HG03139 (cell line): ENCODE results near the gene MAP3K4.

Experiments
- ATAC-seq: cut with Tn5 transposase; IDR thresholded peaks from one replicate; pipeline ENCODE4 v1.9.1; 2021; ENCODE audit not compliant: unreplicated experiment

The MAP3K4 gene

GRCh38 chr6:160991406-160992060 is at the start of gene MAP3K4:
Gene MAP3K4 (plus strand): TSS chr6:160991769. CDS start chr6:160991932, 163 bp downstream.
- peak; percentile 57 for ATAC-seq

GRCh38 chr6:160943997-160944396 is 47.6 kb upstream of the MAP3K4 start:
- ATAC-seq: no peak

GRCh38 chr6:160945516-160946177 is 45.9 kb upstream of the MAP3K4 start:
- ATAC-seq: no peak

GRCh38 chr6:160949531-160949930 is 42.0 kb upstream of the MAP3K4 start:
- ATAC-seq: no peak

- ATAC-seq: no peak
These were observed 41.1 kb upstream of the MAP3K4 start for GRCh38 chr6:160950507-160950906.

- ATAC-seq: no peak
These were observed 40.2 kb upstream of the MAP3K4 start for GRCh38 chr6:160951187-160952030.

GRCh38 chr6:160952633-160953281 is 38.8 kb upstream of the MAP3K4 start:
- no peak for ATAC-seq

- ATAC-seq: no peak
These were observed 35.9 kb upstream of the MAP3K4 start for GRCh38 chr6:160955508-160956295.

- ATAC-seq: no peak
These were observed 35.1 kb upstream of the MAP3K4 start for GRCh38 chr6:160956300-160957035.

- ATAC-seq: no peak
These were observed 31.7 kb upstream of the MAP3K4 start for GRCh38 chr6:160959726-160960435.

- ATAC-seq: no peak
These were observed 30.7 kb upstream of the MAP3K4 start for GRCh38 chr6:160960839-160961238.

GRCh38 chr6:160962835-160963623 is 28.5 kb upstream of the MAP3K4 start:
- ATAC-seq: no peak

GRCh38 chr6:160963651-160964050 is 27.9 kb upstream of the MAP3K4 start:
- no peak for ATAC-seq

- no peak for ATAC-seq
These were observed 25.7 kb upstream of the MAP3K4 start for GRCh38 chr6:160965893-160966292.

- ATAC-seq: no peak
These were observed 24.9 kb upstream of the MAP3K4 start for GRCh38 chr6:160966493-160967229.

- ATAC-seq: no peak
These were observed 24.2 kb upstream of the MAP3K4 start for GRCh38 chr6:160967351-160967750.

GRCh38 chr6:160967833-160968232 is 23.7 kb upstream of the MAP3K4 start:
- no peak for ATAC-seq

GRCh38 chr6:160971171-160971570 is 20.4 kb upstream of the MAP3K4 start:
- no peak for ATAC-seq
